Cardiac fibroblast (primary cell): ENCODE measurements around the gene TRABD2B.

Source experiments
- DNase-seq, 2 donors: peaks; one replicate each; pipeline versions ENCODE4 v3.0.0 to v3.0.0-alpha.2; 2010; ENCODE audit warnings: low read depth in 2 of 2
- H3K4me3 ChIP-seq, 2 donors: replicated peaks in 1 of 2; 1 replicate in 1 of 2; 2 replicates in 1 of 2; pipeline ENCODE4 v1.5.1; 2011; ENCODE audit warnings: low read depth in 2 of 2, low read length in 2 of 2, mild to moderate bottlenecking in 2 of 2, moderate library complexity in 1 of 2
- TF ChIP-seq, protein P1 (sequence below): IDR thresholded peaks from one replicate; pipeline ENCODE4 v1.5.1; 2011; ENCODE audit warnings: low read depth, mild to moderate bottlenecking, low read length, inconsistent platforms

TRABD2B gene

DNA sequence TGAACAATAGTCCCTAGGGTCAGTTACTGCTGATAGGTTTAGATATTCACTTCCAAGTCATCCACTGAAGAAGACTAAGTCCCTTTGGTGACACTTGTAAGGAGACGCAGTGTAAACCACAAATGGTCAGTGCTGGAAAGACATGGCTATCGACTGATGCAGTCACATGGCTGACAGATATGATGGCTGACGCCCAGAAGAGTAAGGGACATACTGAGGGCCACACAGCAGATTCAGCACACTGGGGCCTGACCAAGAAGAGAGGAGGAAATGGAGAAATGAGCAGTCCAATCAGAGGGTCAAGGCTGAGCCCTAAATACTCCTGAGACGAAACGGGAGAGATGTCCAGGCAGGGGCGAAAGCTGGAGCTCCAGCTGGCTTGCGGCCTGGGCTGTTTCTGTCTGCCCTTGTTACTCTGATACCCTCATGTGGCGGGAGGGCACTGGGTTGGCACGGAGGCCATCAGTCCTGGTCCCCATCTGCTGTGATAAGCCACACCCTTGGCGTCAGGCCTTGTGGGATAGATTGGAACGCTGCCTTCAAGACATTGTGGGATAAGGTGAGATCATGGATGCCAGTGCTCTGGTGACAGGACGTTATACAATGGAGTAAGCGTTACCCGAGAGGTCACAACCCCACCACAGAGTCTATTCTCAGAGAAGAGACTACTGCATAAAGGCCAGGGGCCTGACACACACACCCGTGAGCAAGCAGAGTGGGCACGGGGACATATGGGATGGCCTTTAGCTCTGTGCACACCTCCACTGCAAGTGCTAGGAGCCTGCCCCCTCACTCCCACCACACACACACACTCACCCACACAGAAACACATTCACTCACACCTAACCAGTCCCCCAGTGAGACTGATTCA lies 158.4 kb downstream of the TRABD2B start:
- TF ChIP-seq, protein P1, sequence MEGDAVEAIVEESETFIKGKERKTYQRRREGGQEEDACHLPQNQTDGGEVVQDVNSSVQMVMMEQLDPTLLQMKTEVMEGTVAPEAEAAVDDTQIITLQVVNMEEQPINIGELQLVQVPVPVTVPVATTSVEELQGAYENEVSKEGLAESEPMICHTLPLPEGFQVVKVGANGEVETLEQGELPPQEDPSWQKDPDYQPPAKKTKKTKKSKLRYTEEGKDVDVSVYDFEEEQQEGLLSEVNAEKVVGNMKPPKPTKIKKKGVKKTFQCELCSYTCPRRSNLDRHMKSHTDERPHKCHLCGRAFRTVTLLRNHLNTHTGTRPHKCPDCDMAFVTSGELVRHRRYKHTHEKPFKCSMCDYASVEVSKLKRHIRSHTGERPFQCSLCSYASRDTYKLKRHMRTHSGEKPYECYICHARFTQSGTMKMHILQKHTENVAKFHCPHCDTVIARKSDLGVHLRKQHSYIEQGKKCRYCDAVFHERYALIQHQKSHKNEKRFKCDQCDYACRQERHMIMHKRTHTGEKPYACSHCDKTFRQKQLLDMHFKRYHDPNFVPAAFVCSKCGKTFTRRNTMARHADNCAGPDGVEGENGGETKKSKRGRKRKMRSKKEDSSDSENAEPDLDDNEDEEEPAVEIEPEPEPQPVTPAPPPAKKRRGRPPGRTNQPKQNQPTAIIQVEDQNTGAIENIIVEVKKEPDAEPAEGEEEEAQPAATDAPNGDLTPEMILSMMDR = no peak
- no peak for DNase-seq
- no peak overlapping the region for H3K4me3 ChIP-seq

DNA sequence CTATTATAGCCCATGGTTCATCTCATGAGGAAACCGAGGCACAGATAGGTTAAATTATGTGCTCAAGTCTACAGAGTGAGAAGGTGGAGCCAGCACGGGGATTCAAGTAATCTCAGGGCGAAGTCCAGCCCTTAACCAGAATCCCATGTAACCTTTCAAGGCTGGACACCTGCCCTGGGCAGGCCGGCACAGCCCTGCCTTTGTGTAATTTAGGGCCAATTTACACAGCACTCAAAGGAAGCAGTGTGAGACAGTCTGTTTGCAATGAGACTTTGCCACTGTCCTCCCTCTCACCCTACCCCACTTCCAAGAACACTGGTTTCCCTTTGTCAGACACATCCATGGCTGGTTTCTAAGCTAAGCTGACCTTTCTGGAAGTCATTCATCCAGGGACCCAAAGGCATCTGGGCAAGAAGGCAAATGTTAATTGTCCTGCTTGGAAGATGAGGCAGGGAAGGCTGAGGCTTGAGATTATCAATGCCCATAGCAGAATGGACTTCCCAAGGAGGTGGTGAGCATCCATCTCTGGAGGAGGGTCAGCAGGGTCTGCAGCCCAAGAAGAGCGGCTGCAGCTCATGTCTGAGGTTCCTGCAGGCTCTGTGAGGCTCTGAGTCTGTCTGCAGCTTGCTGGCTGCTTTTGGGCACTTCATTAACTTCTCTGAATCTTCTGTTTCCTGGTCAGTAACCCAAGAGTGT lies 159.2 kb downstream of the TRABD2B start:
- DNase-seq = no peak
- no peak overlapping the region for H3K4me3 ChIP-seq
- TF ChIP-seq, protein P1 = no peak

DNA sequence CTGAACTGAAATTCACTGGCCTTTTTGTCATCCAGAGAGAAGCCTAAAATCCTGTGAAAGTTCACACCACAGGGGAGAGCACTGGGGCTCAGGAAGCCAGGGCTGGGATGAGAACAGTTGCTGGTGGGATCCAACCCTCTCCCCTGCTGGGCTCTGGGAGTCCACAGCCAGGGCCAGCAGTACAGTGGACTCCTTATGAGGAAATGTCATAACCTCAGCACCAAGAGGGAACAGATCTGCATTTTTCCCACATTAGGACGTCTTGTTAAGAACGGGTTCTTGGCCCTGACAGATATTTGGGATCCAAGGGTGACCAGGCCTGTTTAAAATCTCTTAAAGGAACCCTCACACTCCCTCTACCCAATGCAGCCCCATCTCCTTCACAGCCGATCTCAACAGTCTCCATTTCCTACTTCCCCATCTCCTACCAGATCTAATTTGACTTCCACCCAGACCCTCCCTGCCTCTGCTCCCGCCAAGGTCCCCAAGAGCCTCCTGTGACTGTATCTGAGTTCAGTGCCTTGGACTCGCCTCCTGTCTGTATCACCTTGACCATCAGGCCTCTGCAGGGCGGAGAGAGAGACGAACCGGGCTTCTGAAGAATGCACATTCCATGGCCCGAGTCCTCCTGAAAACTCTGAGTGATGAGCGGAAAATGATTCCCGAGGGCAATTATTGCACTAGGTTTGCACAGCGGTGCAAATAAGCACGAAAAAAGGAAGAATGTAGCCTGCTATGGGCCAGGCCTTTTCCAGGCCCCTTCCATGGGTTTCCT lies 159.9 kb downstream of the TRABD2B start:
- no peak overlapping the region for H3K4me3 ChIP-seq
- DNase-seq = no peak
- TF ChIP-seq, protein P1 = no peak

DNA sequence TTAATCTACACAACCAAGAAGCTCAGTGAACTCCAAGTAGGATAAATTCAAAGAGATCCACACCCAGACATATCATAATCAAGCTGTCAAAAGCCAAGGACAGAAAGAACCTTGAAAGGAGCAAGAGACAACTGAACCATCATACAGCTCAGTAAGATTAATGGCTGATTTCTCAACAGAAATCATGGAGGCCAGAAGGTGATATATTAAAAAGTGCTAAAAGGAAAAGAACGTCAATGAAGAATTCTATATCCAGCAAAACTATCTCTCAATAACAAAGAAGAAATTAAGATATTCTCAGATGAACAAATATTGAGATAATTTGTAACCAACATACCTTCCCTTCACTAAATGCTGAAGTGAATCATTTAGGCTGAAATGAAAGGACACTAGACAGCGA lies 161.8 kb downstream of the TRABD2B start:
- no peak overlapping the region for H3K4me3 ChIP-seq
- TF ChIP-seq, protein P1 = no peak
- DNase-seq = no peak

DNA sequence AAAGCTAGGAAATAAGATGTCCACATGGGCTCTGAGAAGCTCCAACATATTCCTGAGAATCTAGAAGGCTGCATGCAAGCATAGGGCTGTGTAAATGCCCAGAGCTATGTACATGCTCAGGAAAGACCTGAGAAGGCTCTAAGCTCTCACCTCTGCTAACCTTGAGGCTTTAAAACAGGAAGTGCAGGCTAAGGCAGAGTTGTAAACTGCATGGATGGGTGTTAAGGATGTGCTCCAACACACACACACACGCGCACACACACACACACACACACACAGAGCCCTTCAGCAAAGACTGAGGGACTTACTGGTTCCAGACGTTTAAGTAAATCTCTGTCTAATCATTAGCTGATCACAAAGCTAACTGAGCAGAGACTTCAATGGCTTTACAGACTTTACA lies 162.9 kb downstream of the TRABD2B start:
- TF ChIP-seq, protein P1 = no peak
- no peak overlapping the region for H3K4me3 ChIP-seq

DNA sequence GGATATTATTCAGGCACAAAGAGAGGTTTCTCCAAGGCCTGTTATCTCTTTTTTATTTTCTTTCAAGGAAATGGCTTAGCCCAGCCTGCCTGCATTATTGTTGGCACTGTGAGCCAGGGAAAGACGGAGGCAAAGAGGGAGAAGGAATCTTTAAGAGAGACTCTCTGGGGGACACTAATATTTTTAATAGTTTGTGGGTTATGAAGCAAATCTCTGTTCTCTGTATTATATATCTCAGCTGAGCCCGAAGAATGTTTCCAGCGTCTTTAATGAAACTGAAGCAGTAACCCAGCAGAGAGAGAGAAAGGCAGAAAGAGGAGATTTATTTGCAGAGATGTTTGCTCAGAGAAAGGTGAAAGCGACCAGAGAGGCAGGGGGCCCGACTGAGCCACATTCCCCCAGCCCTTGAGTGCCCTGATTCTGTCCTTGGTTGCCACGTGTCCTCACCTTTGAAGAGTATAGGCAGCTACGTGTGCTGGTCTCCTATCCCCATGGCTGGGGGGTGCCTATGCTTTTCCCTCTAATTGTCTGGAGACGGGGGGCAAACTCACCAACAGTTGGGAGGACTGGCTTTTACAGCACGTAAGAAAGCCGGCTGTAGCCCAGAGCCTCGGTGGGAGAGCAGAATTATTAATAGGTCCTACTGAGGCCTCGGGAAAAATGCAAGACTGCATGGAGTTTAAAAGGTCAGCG lies 166.4 kb downstream of the TRABD2B start:
- TF ChIP-seq, protein P1 = no peak
- H3K4me3 ChIP-seq = no peak overlapping the region
- DNase-seq = no peak

More for the DNA sequence above, 162.9 kb downstream of the TRABD2B start:
- no peak for DNase-seq
